ENCODE measurements around the gene PSIP1.
A peak's percentile ranks its signal among the peaks of the same experiment; 100 is the strongest.
"Not testable (repeated sequence)": the region's sequence is repeated elsewhere in the genome, so short reads cannot be mapped to it uniquely, and the experiment has no call there.

Gene PSIP1

DNA sequence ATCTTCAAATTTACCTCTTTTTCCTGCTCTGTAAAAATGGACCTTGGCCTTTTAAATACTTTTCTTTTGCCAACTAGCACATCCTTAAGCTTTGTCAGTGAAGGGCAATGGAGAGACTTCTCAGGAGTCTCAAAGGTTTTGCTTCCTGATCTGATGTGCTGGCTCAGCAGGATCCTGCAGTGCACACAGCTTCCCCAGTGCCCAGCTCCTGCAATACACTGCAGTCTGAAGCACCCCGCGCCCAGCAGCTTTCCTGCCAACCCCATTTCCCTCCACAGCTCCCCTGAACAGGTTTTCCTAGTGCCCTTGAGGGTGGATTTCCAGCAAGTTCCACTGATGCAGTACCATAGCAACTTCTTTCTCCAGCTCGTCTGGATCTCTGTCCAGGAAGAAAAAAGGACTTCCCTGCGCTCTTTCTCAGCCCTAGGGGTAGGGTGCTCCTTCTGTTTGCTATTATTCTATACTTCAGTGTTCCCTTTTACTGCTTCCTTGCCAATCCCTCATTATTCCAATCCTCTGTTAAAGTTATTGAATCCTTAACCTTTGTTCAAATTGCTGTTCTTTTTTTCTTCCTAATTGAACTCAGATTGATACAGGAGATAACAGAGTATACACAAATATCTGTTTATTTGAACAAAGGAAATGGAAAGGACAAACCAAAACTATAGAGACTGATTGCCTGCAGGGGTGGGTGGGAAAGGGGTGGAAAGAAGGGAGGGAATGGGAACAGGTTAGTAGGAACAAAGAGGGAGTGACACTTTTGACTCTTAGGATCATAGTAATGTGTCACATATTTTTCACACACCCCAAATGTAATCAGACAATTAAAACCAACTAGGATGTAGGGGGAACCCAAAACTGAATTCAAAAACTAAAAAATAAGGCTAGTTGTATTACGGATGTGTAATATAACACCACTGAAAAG, 79.6 kb downstream of the PSIP1 start:
- DNase-seq: no peak

GRCh38 chr9:15427702-15428101, 83.1 kb downstream of the PSIP1 start:
- DNase-seq: not testable (repeated sequence)

DNA sequence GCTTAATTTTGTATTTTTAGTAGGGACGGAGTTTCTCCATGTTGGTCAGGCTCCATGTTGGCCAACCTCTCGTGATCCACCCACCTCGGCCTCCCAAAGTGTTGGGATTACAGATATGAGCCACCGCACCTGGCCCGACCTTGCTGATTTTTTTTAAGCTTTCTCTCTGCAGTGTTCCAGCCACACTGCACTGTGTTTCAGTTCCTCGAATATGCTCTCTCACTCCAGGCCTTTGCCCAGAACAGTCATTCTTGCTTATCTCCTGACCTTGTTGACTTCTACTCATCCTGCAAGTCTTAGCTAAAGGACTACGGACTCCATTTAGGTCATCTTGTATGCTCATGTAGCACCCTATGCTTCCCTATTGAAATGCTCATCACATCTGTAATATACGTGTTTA, 84.8 kb downstream of the PSIP1 start:
- DNase-seq: no peak

DNA sequence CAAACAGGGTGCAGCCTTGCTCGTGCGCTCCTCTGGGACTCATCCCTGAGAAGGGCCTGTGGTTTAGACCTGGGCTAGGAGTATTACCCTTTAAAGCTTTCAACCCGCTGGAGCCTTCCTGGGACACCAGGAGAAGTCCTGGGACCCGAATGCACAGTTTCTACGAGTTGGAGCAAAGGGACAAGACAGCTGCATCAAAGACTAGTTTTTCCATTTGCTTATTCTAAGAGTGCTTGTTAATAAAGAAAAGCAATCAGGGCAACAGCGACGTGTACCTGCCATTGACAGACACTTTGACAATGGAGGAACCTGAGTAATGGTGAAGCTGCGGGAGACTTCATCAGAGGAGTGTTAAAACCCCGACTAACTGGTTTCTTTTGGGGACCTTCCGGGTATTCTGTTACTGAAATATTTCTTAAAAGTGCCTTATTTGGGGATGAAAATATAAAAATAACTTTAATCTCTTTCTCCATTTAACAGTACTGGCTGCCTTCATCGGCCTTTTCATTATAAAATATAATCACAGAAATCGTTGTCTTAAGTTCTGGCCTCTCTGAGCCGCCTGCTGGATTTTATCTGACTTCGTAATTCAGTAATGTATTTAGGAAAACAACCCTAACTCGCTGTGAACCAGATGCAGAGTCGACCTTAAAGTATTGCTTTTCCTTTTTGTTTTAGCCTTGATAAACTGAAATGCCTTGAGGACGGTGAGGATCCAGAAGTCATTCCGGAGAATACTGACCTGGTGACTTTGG, 87.4 kb downstream of the PSIP1 start:
- peak; percentile 10 for DNase-seq

GRCh38 chr9:15422372-15423230, 88.2 kb downstream of the PSIP1 start, which contains the start of gene SNAPC3:
Gene SNAPC3, plus strand, starts transcription at chr9:15422876. Its CDS starts 4 bp downstream, at chr9:15422880.
- DNase-seq: peak; percentile 95

DNA sequence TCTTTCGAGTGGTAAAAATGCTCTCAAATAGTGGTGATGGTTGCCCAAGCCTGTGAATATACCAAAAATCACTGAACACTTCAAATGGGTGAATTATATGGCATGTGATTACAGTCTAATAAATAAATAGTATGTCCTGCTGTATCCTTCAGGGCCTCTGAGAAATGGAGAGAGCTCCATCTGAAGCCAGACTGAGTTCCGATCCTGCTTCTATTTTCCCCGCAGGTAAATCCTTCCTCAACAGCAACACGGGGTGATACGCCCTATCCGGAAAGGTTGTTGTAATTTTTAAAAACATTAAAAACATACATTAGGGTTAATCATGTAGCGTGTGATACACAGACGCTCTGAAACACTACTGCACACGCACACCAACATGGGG, 88.8 kb downstream of the PSIP1 start:
- no peak for DNase-seq

- DNase-seq: no peak
Observed at GRCh38 chr9:15421532-15421931, 89.2 kb downstream of the PSIP1 start.

- DNase-seq: no peak
Observed at GRCh38 chr9:15420796-15421195, 90.0 kb downstream of the PSIP1 start.

DNA sequence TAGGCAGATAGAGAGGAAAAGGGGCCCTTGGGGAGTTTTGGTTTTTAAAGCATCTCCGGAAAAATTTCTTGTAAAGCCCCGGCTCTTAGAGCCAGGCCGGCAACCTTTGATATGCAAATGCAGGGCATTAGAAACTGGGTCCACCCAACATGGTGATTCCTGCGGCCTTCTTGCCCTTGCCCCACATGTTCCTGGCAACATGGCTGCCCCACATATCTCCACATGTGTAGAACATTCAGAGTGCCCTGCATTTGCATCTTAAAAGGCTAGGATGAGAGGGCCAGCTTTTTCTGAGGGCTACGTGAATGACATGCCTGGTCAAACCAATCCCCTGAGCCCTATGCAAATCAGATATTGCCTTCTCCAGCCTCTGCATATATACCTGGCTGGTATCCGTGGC, 93.1 kb downstream of the PSIP1 start:
- no peak for DNase-seq

GRCh38 chr9:15416880-15417279, 93.9 kb downstream of the PSIP1 start:
- peak; percentile 59 for DNase-seq
